GM23338 (cell line): Measurements from ENCODE around the gene ZMAT5. TPM values are rescaled to one million over a fixed set of nuclear protein-coding genes. Genes with fewer than 3 reads are reported as not detected.

Source experiments
- ATAC-seq: fragments of 200-7000 bp; cut with Tn5 transposase; 3 replicates; pipeline ENCODE4 v1.9.1; 2020
- DNase-seq: peaks from one replicate; pipeline ENCODE4 v3.0.0-alpha.2; 2015; ENCODE audit warnings: low spot score
- H2AFZ ChIP-seq: fragments of 200-600 bp; sonication (generic); 2 replicates; pipeline ENCODE4 v1.8.0; 2016; ENCODE audit warnings: antibody characterized with exemption, mild to moderate bottlenecking, moderate library complexity
- H3F3A ChIP-seq: fragments of 200-600 bp; sonication (generic); replicated peaks from 2 replicates; pipeline ENCODE4 v1.8.0; 2017; ENCODE audit warnings: antibody characterized with exemption, mixed run types, low read depth
- H3K27ac ChIP-seq: fragments of 200-600 bp; sonication (generic); 2 replicates; pipeline ENCODE4 v1.6.1; 2016; ENCODE audit warnings: low read depth
- H3K27me3 ChIP-seq: fragments of 200-600 bp; sonication (generic); 2 replicates; pipeline ENCODE4 v1.8.0; 2016; ENCODE audit warnings: mild to moderate bottlenecking, mixed run types, moderate library complexity; ENCODE audit not compliant: insufficient read depth
- H3K36me3 ChIP-seq: fragments of 200-600 bp; sonication (generic); 2 replicates; pipeline ENCODE4 v1.8.0; 2016; ENCODE audit warnings: mild to moderate bottlenecking; ENCODE audit not compliant: insufficient read depth
- H3K4me1 ChIP-seq: fragments of 200-600 bp; sonication (generic); 2 replicates; pipeline ENCODE4 v1.8.0; 2016; ENCODE audit warnings: mild to moderate bottlenecking, moderate library complexity; ENCODE audit not compliant: insufficient read depth
- H3K4me2 ChIP-seq: fragments of 200-600 bp; sonication (generic); 2 replicates; pipeline ENCODE4 v1.7.1; 2017; ENCODE audit warnings: mixed run types
- H3K4me3 ChIP-seq: fragments of 200-600 bp; sonication (generic); 2 replicates; pipeline ENCODE4 v1.6.1; 2016; ENCODE audit warnings: mixed run types
- H3K79me2 ChIP-seq: fragments of 200-600 bp; sonication (generic); replicated peaks from 2 replicates; pipeline ENCODE4 v1.8.0; 2017; ENCODE audit warnings: mild to moderate bottlenecking; ENCODE audit not compliant: insufficient read depth
- H3K9me2 ChIP-seq: fragments of 200-600 bp; sonication (generic); 2 replicates; pipeline ENCODE4 v1.8.0; 2017; ENCODE audit not compliant: insufficient read depth
- H4K20me1 ChIP-seq: fragments of 200-600 bp; sonication (generic); replicated peaks from 2 replicates; pipeline ENCODE4 v1.8.0; 2017; ENCODE audit warnings: mild to moderate bottlenecking; ENCODE audit not compliant: insufficient read depth
- H3K27ac Mint-ChIP-seq: 2 replicates; pipeline ENCODE4 v1.8.0; 2020; ENCODE audit warnings: inconsistent platforms, mild to moderate bottlenecking, moderate library complexity, mixed read lengths
- H3K27me3 Mint-ChIP-seq: 3 replicates; pipeline ENCODE4 v1.8.0; 2022; ENCODE audit warnings: low read depth, mild to moderate bottlenecking, moderate library complexity, mixed read lengths, inconsistent platforms; ENCODE audit not compliant: insufficient read depth, poor library complexity
- H3K36me3 Mint-ChIP-seq: 3 replicates; pipeline ENCODE4 v1.8.0; 2021; ENCODE audit warnings: low read depth, mild to moderate bottlenecking, inconsistent platforms, moderate library complexity, mixed read lengths
- H3K4me1 Mint-ChIP-seq: 3 replicates; pipeline ENCODE4 v1.8.0; 2020; ENCODE audit warnings: mild to moderate bottlenecking, inconsistent platforms, mixed read lengths
- H3K4me3 Mint-ChIP-seq: 3 replicates; pipeline ENCODE4 v1.8.0; 2021; ENCODE audit warnings: moderate library complexity, mild to moderate bottlenecking, inconsistent platforms, mixed read lengths
- H3K9me3 Mint-ChIP-seq: 3 replicates; pipeline ENCODE4 v1.8.0; 2020; ENCODE audit warnings: moderate library complexity, mild to moderate bottlenecking, inconsistent platforms, mixed read lengths
- EZH2 ChIP-seq: fragments of 200-600 bp; sonication (generic); IDR thresholded peaks from one replicate; pipeline ENCODE4 v1.8.0; 2017; ENCODE audit warnings: antibody characterized with exemption, mild to moderate bottlenecking, low read depth; ENCODE audit not compliant: unreplicated experiment
- JUNB ChIP-seq: IDR thresholded peaks from one replicate; pipeline ENCODE4 v1.6.1; 2016; ENCODE audit warnings: antibody characterized with exemption; ENCODE audit not compliant: unreplicated experiment
- NANOG ChIP-seq: IDR thresholded peaks from 2 replicates; pipeline ENCODE4 v1.6.1; 2016; ENCODE audit warnings: antibody characterized with exemption, borderline replicate concordance
- POLR2AphosphoS5 ChIP-seq: IDR thresholded peaks from 2 replicates; pipeline ENCODE4 v1.6.1; 2016; ENCODE audit warnings: antibody characterized with exemption, low read depth
- STAT1 ChIP-seq: IDR thresholded peaks from one replicate; pipeline ENCODE4 v1.6.1; 2016; ENCODE audit warnings: antibody characterized with exemption; ENCODE audit not compliant: unreplicated experiment
- polyA plus RNA-seq: library from polyadenylated mRNA; unstranded; fragments of >200 nt; fragmentation: Nextera tagmentation; extraction: Ambion mirVana; gene quantifications from 2 replicates; pipeline ENCODE4 v1.2.1, GENCODE V29; 2016
- total RNA-seq: library from RNA; depleted of rRNA; stranded (reverse); fragments of >200 nt; shearing (Covaris generic); gene quantifications from 2 replicates; pipeline ENCODE4 v1.2.3, GENCODE V29; 2014
- TF ChIP-seq, protein P1 (sequence below): fragments of 250-450 bp; sonication (Bioruptor Pico); IDR thresholded peaks from 2 replicates; pipeline ENCODE4 v1.5.0; 2020; ENCODE audit warnings: mild to moderate bottlenecking, moderate library complexity

The ZMAT5 gene
- total and polyA plus RNA-seq, 2 experiments from 2014 or later: 14.6 to 25.4 TPM

DNA sequence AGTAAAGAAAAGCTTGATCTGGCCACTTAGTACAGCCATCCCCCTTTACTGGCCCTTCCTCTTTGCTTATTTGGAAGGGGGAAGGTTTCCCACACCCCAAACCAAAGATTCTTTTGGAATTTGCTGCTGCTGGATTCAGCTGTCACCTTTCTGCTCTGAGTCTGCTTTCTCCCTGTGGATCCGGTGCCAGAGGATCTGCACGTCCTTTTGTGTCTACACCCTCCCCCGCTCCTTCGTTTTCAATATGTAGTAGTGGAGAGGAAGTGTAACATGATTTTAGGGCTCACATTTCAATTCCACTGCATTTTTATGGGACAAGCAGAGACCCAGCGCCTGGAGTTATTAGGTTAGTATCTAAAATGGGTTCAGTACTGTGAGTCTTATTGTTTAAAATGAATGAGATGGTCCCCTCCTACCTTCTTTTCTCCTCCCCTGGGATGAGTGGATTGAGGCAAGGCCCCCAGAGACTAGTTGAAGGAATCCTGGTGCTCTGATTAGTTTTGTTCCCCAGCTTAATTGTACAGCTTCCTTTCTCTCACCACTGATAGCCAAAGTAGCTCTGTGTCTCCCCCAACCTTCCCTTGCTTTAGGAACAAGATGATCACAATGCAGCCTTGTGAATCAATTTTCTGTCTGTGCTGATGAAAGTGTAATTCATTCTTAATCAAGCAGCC is 77.5 kb downstream of the ZMAT5 start:
- Mint-ChIP-seq H3K4me3 (peak overlapping the region; percentile 20; the same call in 2 of the 3 replicates), H3K27me3 (peaks cover 5% of the 10 kb centered on the region), H3K9me3 (no peaks in the 10 kb centered on the region), H3K4me1 (peaks cover 58% of the 10 kb centered on the region), H3K36me3 (no peaks in the 10 kb centered on the region; the same call in 1 of the 3 replicates), H3K27ac (peak overlapping the region; percentile 89)
- TF ChIP-seq JUNB (no peak), NANOG (no peak), STAT1 (no peak), EZH2 (no peak), POLR2AphosphoS5 (no peak)
- TF ChIP-seq, protein P1, sequence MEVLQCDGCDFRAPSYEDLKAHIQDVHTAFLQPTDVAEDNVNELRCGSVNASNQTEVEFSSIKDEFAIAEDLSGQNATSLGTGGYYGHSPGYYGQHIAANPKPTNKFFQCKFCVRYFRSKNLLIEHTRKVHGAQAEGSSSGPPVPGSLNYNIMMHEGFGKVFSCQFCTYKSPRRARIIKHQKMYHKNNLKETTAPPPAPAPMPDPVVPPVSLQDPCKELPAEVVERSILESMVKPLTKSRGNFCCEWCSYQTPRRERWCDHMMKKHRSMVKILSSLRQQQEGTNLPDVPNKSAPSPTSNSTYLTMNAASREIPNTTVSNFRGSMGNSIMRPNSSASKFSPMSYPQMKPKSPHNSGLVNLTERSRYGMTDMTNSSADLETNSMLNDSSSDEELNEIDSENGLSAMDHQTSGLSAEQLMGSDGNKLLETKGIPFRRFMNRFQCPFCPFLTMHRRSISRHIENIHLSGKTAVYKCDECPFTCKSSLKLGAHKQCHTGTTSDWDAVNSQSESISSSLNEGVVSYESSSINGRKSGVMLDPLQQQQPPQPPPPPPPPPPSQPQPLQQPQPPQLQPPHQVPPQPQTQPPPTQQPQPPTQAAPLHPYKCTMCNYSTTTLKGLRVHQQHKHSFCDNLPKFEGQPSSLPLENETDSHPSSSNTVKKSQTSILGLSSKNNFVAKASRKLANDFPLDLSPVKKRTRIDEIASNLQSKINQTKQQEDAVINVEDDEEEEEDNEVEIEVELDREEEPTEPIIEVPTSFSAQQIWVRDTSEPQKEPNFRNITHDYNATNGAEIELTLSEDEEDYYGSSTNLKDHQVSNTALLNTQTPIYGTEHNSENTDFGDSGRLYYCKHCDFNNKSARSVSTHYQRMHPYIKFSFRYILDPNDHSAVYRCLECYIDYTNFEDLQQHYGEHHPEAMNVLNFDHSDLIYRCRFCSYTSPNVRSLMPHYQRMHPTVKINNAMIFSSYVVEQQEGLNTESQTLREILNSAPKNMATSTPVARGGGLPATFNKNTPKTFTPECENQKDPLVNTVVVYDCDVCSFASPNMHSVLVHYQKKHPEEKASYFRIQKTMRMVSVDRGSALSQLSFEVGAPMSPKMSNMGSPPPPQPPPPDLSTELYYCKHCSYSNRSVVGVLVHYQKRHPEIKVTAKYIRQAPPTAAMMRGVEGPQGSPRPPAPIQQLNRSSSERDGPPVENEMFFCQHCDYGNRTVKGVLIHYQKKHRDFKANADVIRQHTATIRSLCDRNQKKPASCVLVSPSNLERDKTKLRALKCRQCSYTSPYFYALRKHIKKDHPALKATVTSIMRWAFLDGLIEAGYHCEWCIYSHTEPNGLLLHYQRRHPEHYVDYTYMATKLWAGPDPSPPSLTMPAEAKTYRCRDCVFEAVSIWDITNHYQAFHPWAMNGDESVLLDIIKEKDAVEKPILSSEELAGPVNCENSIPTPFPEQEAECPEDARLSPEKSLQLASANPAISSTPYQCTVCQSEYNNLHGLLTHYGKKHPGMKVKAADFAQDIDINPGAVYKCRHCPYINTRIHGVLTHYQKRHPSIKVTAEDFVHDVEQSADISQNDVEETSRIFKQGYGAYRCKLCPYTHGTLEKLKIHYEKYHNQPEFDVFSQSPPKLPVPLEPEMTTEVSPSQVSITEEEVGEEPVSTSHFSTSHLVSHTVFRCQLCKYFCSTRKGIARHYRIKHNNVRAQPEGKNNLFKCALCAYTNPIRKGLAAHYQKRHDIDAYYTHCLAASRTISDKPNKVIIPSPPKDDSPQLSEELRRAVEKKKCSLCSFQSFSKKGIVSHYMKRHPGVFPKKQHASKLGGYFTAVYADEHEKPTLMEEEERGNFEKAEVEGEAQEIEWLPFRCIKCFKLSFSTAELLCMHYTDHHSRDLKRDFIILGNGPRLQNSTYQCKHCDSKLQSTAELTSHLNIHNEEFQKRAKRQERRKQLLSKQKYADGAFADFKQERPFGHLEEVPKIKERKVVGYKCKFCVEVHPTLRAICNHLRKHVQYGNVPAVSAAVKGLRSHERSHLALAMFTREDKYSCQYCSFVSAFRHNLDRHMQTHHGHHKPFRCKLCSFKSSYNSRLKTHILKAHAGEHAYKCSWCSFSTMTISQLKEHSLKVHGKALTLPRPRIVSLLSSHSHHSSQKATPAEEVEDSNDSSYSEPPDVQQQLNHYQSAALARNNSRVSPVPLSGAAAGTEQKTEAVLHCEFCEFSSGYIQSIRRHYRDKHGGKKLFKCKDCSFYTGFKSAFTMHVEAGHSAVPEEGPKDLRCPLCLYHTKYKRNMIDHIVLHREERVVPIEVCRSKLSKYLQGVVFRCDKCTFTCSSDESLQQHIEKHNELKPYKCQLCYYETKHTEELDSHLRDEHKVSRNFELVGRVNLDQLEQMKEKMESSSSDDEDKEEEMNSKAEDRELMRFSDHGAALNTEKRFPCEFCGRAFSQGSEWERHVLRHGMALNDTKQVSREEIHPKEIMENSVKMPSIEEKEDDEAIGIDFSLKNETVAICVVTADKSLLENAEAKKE: no peak
- Histone ChIP-seq H3F3A (no peaks in the 10 kb centered on the region; the same call in 1 of the 2 replicates), H3K4me3 (peak overlapping the region; percentile 27; the same call in 1 of the 2 replicates), H3K27me3 (no peaks in the 10 kb centered on the region), H3K9me2 (no peaks in the 10 kb centered on the region), H4K20me1 (peaks cover 4% of the 10 kb centered on the region), H2AFZ (0 out of 2 replicates have a peak overlapping the region, but pooled peaks have one; percentile 35), H3K27ac (peak overlapping the region; percentile 79), H3K36me3 (no peaks in the 10 kb centered on the region), H3K79me2 (no peaks in the 10 kb centered on the region), H3K4me2 (peak overlapping the region; percentile 68), H3K4me1 (peaks cover 48% of the 10 kb centered on the region)
- ATAC-seq: peak; percentile 3; the same call in 1 of the 3 replicates
- peak; percentile 44 for DNase-seq
